Suprapubic skin (tissue), 4 donors: Measurements from ENCODE around the gene GET4.

Experiments used
- CTCF ChIP-seq, 2 donors: fragments of 200-600 bp in 1 of 2; fragments of 450-650 bp in 1 of 2; sonication (generic) in 1 of 2; IDR thresholded peaks; one replicate each; pipeline ENCODE4 v1.5.1; 2016 to 2019; ENCODE audit warnings: antibody characterized with exemption in 2 of 2, mild to moderate bottlenecking in 1 of 2, moderate library complexity in 1 of 2
- EP300 ChIP-seq: sonication (generic); formaldehyde crosslinking; IDR thresholded peaks from one replicate; pipeline ENCODE4 v1.6.1; 2017; ENCODE audit warnings: antibody characterized with exemption
- POLR2A ChIP-seq, 2 donors: fragments of 450-650 bp; IDR thresholded peaks; one replicate each; pipeline ENCODE4 v1.6.1; 2017; ENCODE audit warnings: antibody characterized with exemption in 2 of 2, mild to moderate bottlenecking in 2 of 2, moderate library complexity in 2 of 2
- POLR2AphosphoS5 ChIP-seq, 3 donors: sonication (generic); formaldehyde crosslinking; IDR thresholded peaks; one replicate each; pipeline ENCODE4 v1.6.1; 2017; ENCODE audit warnings: antibody characterized with exemption in 3 of 3

- TF ChIP-seq CTCF (IDR thresholded peaks at IDR 0.05) (no peak), POLR2AphosphoS5 (IDR thresholded peaks at IDR 0.05) (no peak), POLR2A (IDR thresholded peaks at IDR 0.05) (no peak), EP300 (no peak)
These were observed 35.6 kb downstream of the GET4 start for GRCh38 chr7:911791-912480.
